ENCODE results near the gene SLC25A13. TPM values are rescaled to one million over a fixed set of nuclear protein-coding genes. Genes with fewer than 3 reads are reported as not detected.
"Not testable (repeated sequence)": the region's sequence is repeated elsewhere in the genome, so short reads cannot be mapped to it uniquely, and the experiment has no call there.

Gene SLC25A13
- total and polyA plus RNA-seq, 9 of the 15 experiments (the other 6 are each of a cell fraction or from before 2014, with no cell fraction given), result 21.4 to 80.2 (median 58.7) TPM

DNA sequence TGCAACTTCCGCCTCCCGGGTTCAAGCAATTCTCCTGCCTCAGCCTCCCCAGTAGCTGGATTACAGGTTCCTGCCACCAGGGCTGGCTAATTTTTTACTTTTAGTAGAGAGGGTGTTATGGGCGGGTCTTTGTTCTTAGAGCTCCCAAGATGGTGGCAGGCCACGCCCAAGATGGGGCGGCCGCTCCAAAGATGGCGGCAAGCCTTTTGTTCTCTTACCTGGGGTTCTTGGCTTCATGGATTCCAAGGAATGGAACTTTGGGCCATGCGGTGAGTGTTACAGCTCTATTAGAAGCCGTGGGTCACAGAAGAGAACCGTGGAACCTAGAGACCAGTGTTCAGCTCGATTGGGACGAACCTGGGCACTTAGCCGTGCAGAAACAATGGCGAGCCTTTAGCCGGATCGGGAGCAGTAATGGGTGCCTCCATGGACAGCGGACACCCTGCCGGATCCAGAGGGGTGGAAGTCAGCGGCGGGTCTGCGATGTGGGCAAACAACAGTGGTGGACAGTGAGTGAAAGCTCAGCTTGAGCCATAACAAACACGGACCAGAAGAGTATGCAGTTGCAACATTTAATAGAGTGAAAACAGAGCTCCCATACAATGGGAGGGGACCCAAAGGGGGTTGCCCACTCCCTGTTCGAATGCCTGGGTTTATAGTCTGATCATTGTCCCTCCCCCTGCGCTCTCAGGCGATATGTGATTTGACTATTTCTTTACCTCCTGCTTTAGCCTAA lies 36.5 kb upstream of the SLC25A13 start:
- H2AFZ ChIP-seq (ENCODE audit: low read depth, low read length), result peak overlapping the region; percentile 95
- H4K20me1 ChIP-seq (replicated peaks; ENCODE audit: control insufficient read depth, insufficient read depth, low read length); H3K4me1 ChIP-seq (replicated peaks in 1 of 2; ENCODE audit: control insufficient read depth in 2 of 2, insufficient read depth in 2 of 2, low read length in 2 of 2); FAIRE-seq; intact Hi-C loops (cut with micrococcal nuclease); CTCF ChIA-PET (ENCODE audit: low intra/inter-chr PET ratio); H3K79me2 ChIP-seq (ENCODE audit: control insufficient read depth, insufficient read depth, low read length); H3K9me3 ChIP-seq (replicated peaks; ENCODE audit: control insufficient read depth, insufficient read depth, low read depth, low read length); H3K36me3 ChIP-seq (ENCODE audit: control insufficient read depth, insufficient read depth, low read length); H3K27me3 ChIP-seq (ENCODE audit: control insufficient read depth in 2 of 2, insufficient read depth in 2 of 2, low read length in 2 of 2); H3K9me1 ChIP-seq (ENCODE audit: control insufficient read depth, insufficient read depth, low read length); in situ Hi-C loops (cut with MboI): not testable (repeated sequence)
- peak overlapping the region; percentile 79 for H3K4me2 ChIP-seq (ENCODE audit: insufficient read depth, low read length)
- peak overlapping the region; percentile 81 for H3K27ac ChIP-seq (ENCODE audit: extremely low read depth, low read depth, low read length)
- POLR2A ChIA-PET, result interaction anchor here (0.7 to 1.4 kb wide), 6 partner anchors 9 to 225 kb away, joined by 3 to 5 read pairs (median 4); no protein-coding TSS in a partner anchor
- ATAC-seq, result peak; percentile 93
- peak; percentile 33 to 77 (median 34) for DNase-seq (ENCODE audit: extremely low read depth in 1 of 4, low spot score in 3 of 4)
- peak overlapping the region; percentile 46 for H3K4me3 ChIP-seq
- BruUV-seq (replicated peaks), result TSS peak; percentile 69
- peak overlapping the region; percentile 79 to 88 for H3K9ac ChIP-seq (ENCODE audit: insufficient read depth in 1 of 2, low read depth in 2 of 2, low read length in 2 of 2)
- WGBS (ENCODE audit: insufficient coverage, low coverage, missing lambda C conversion rate), result 36% methylated on average over 25 of the region's 25 CpGs
- TF ChIP-seq POLR2H (tag; IDR thresholded peaks at IDR 0.05; ENCODE audit: low read depth) (peak; percentile 87), CXXC5 (CRISPR knock-in tag; IDR thresholded peaks at IDR 0.05) (0 out of 2 replicates have a peak, but pooled peaks have one; percentile 25), EP400 (IDR thresholded peaks at IDR 0.05) (0 out of 2 replicates have a peak, but pooled peaks have one; percentile 35), TAF9B (IDR thresholded peaks at IDR 0.05; ENCODE audit: partially characterized antibody) (peak; percentile 74), ZFX (CRISPR knock-in tag; IDR thresholded peaks at IDR 0.05) (peak; percentile 31; the same call in 1 of the 2 replicates), EHMT2 (IDR thresholded peaks at IDR 0.05) (0 out of 2 replicates have a peak, but pooled peaks have one; percentile 38), PHF8 (IDR thresholded peaks at IDR 0.05; ENCODE audit: borderline replicate concordance, low read length) (peak; percentile 67), SP1 (CRISPR knock-in tag; IDR thresholded peaks at IDR 0.05) (peak; percentile 36; the same call in 1 of the 2 replicates), YY1 (IDR thresholded peaks at IDR 0.05; ENCODE audit: borderline replicate concordance in 1 of 3, control insufficient read depth in 1 of 3, extremely low read depth in 1 of 3, insufficient read depth in 3 of 3, insufficient read length in 1 of 3, insufficient replicate concordance in 2 of 3, low read depth in 1 of 3, low read length in 2 of 3) (peak; percentile 56 to 94 (median 86)), KDM5B (IDR thresholded peaks at IDR 0.05; ENCODE audit: insufficient replicate concordance, low read depth, low read length) (peak; percentile 61), SRF (CRISPR knock-in tag; IDR thresholded peaks at IDR 0.05) (0 out of 4 replicates have a peak, but pooled peaks of 1 of the 2 experiments have one; percentile 46), CSDE1 (IDR thresholded peaks at IDR 0.05) (peak; percentile 63; a peak in 1 of 4 replicates), NFRKB (IDR thresholded peaks at IDR 0.05; ENCODE audit: low read depth) (peak; percentile 92), RBFOX2 (IDR thresholded peaks at IDR 0.05; ENCODE audit: low read depth, low read length) (peak; percentile 63), ZNF644 (tag; IDR thresholded peaks at IDR 0.05; ENCODE audit: low read depth) (peak; percentile 17; the same call in 1 of the 2 replicates), NFIC (IDR thresholded peaks at IDR 0.05) (peak; percentile 33)
- TF ChIP-seq, protein P1, sequence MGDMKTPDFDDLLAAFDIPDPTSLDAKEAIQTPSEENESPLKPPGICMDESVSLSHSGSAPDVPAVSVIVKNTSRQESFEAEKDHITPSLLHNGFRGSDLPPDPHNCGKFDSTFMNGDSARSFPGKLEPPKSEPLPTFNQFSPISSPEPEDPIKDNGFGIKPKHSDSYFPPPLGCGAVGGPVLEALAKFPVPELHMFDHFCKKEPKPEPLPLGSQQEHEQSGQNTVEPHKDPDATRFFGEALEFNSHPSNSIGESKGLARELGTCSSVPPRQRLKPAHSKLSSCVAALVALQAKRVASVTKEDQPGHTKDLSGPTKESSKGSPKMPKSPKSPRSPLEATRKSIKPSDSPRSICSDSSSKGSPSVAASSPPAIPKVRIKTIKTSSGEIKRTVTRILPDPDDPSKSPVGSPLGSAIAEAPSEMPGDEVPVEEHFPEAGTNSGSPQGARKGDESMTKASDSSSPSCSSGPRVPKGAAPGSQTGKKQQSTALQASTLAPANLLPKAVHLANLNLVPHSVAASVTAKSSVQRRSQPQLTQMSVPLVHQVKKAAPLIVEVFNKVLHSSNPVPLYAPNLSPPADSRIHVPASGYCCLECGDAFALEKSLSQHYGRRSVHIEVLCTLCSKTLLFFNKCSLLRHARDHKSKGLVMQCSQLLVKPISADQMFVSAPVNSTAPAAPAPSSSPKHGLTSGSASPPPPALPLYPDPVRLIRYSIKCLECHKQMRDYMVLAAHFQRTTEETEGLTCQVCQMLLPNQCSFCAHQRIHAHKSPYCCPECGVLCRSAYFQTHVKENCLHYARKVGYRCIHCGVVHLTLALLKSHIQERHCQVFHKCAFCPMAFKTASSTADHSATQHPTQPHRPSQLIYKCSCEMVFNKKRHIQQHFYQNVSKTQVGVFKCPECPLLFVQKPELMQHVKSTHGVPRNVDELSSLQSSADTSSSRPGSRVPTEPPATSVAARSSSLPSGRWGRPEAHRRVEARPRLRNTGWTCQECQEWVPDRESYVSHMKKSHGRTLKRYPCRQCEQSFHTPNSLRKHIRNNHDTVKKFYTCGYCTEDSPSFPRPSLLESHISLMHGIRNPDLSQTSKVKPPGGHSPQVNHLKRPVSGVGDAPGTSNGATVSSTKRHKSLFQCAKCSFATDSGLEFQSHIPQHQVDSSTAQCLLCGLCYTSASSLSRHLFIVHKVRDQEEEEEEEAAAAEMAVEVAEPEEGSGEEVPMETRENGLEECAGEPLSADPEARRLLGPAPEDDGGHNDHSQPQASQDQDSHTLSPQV (IDR thresholded peaks at IDR 0.05), result 0 out of 2 replicates have a peak, but pooled peaks have one; percentile 13

All from K562 (cell line).